ENCODE data around the gene ADAMTSL1. TPM values are rescaled to one million over a fixed set of nuclear protein-coding genes. Genes with fewer than 3 reads are reported as not detected.

The ADAMTSL1 gene
- total RNA-seq, 1 donor from 2014 or later = 12.6 TPM

- Mint-ChIP-seq H3K4me3 (ENCODE audit: unreplicated experiment) (no peak overlapping the region), H3K27ac (ENCODE audit: unreplicated experiment) (no peak overlapping the region), H3K36me3 (ENCODE audit: low read depth, unreplicated experiment) (no peaks in the 10 kb centered on the region), H3K27me3 (ENCODE audit: low read depth, unreplicated experiment) (no peaks in the 10 kb centered on the region), H3K9me3 (ENCODE audit: unreplicated experiment) (peaks cover 2% of the 10 kb centered on the region), H3K4me1 (ENCODE audit: low read depth, unreplicated experiment) (peaks cover 4% of the 10 kb centered on the region)
- no peaks in the 10 kb centered on the region for H3K9me3 ChIP-seq (ENCODE audit: insufficient read depth, low read depth, low read length)
- peaks cover under 1% of the 10 kb centered on the region for H3K36me3 ChIP-seq (ENCODE audit: insufficient read depth, low read length)
- no peak overlapping the region for H3K4me2 ChIP-seq (ENCODE audit: low read length)
- TF ChIP-seq CTCF (IDR thresholded peaks at IDR 0.05; ENCODE audit: insufficient read depth, low read depth, low read length) (no peak), EZH2 (IDR thresholded peaks at IDR 0.05; ENCODE audit: insufficient read depth, low read length) (no peak)
- no peaks in the 10 kb centered on the region for H4K20me1 ChIP-seq (ENCODE audit: insufficient read depth, low read length)
- no peak for FAIRE-seq
- no peak overlapping the region for H3K4me3 ChIP-seq (ENCODE audit: insufficient read depth, low read depth, low read length)
- DNase-seq (ENCODE audit: low read depth) = no peak
- no peaks in the 10 kb centered on the region for H3K4me1 ChIP-seq (ENCODE audit: insufficient read depth, low read length)
- peaks cover 34% of the 10 kb centered on the region for H3K79me2 ChIP-seq (ENCODE audit: insufficient read depth, low read length)
- no peaks in the 10 kb centered on the region for H3K27me3 ChIP-seq (ENCODE audit: insufficient read depth, low read length)
- H3K27ac ChIP-seq (ENCODE audit: low read depth, low read length) = no peak overlapping the region
- no peak overlapping the region for H3K9ac ChIP-seq (ENCODE audit: low read length)
- no peak overlapping the region for H2AFZ ChIP-seq (ENCODE audit: low read depth, low read length)
Measured at GRCh38 chr9:18616976-18617375, 143.0 kb downstream of the ADAMTSL1 start.

- H3K79me2 ChIP-seq (ENCODE audit: insufficient read depth, low read length) = peaks cover 34% of the 10 kb centered on the region
- peaks cover 2% of the 10 kb centered on the region for H3K9me3 Mint-ChIP-seq (ENCODE audit: unreplicated experiment)
- H3K27ac Mint-ChIP-seq (ENCODE audit: unreplicated experiment) = no peak overlapping the region
Measured at GRCh38 chr9:18617759-18618158, 143.8 kb downstream of the ADAMTSL1 start.

More at GRCh38 chr9:18617759-18618158, 143.8 kb downstream of the ADAMTSL1 start:
- Histone ChIP-seq H3K9me3 (ENCODE audit: insufficient read depth, low read depth, low read length) (no peaks in the 10 kb centered on the region), H3K27me3 (ENCODE audit: insufficient read depth, low read length) (no peaks in the 10 kb centered on the region), H3K27ac (ENCODE audit: low read depth, low read length) (no peak overlapping the region), H3K9ac (ENCODE audit: low read length) (no peak overlapping the region), H3K4me2 (ENCODE audit: low read length) (no peak overlapping the region), H4K20me1 (ENCODE audit: insufficient read depth, low read length) (no peaks in the 10 kb centered on the region), H3K4me3 (ENCODE audit: insufficient read depth, low read depth, low read length) (no peak overlapping the region), H3K4me1 (ENCODE audit: insufficient read depth, low read length) (no peaks in the 10 kb centered on the region), H2AFZ (ENCODE audit: low read depth, low read length) (no peak overlapping the region), H3K36me3 (ENCODE audit: insufficient read depth, low read length) (peaks cover 8% of the 10 kb centered on the region)
- FAIRE-seq (no peak), DNase-seq (ENCODE audit: low read depth) (no peak)
- H3K4me1 Mint-ChIP-seq (ENCODE audit: low read depth, unreplicated experiment) = peaks cover under 1% of the 10 kb centered on the region
- TF ChIP-seq CTCF (IDR thresholded peaks at IDR 0.05; ENCODE audit: insufficient read depth, low read depth, low read length) = no peak
- H3K4me3 Mint-ChIP-seq (ENCODE audit: unreplicated experiment) = no peak overlapping the region
- no peaks in the 10 kb centered on the region for H3K36me3 Mint-ChIP-seq (ENCODE audit: low read depth, unreplicated experiment)
- H3K27me3 Mint-ChIP-seq (ENCODE audit: low read depth, unreplicated experiment) = no peaks in the 10 kb centered on the region

Data from astrocyte (in vitro differentiated cells and primary cell).